NCI-H1105 treated with DMSO at 0.1 percent for 48 hours (cell line): ENCODE data around the gene HIKESHI.
"Not testable (repeated sequence)": the region's sequence is repeated elsewhere in the genome, so short reads cannot be mapped to it uniquely, and the experiment has no call there.

ENCODE experiments used
- DNase-seq: peaks from one replicate; lab custom pipeline; 2025; lab: John Stamatoyannopoulos, UW

Gene HIKESHI, protein sequence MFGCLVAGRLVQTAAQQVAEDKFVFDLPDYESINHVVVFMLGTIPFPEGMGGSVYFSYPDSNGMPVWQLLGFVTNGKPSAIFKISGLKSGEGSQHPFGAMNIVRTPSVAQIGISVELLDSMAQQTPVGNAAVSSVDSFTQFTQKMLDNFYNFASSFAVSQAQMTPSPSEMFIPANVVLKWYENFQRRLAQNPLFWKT

GRCh38 chr11:86302092-86302793 is at the start of gene HIKESHI:
Gene HIKESHI (plus strand): TSS chr11:86302240. CDS start chr11:86302449, 209 bp downstream.
- peak; percentile 98 for DNase-seq

DNA sequence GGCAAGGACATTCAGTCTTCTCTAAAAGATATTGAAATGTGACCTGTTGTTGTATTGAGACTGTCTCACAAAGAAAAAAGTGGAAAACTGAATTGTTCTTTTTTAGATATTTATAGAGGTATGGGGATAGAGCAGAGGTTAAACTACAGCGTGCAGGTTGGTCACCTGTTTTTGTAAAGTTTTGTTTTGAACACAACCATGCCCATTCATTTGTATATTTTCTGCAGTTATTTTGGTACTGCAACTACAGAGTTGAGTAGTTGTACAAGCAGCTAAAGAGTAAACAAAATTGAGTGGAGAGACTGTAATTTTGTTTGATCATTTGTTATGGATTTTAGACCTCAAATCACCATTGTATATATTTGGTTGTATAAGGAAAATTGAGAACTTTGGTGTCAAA is 46.1 kb upstream of the HIKESHI start:
- no peak for DNase-seq

GRCh38 chr11:86256608-86257007 is 45.4 kb upstream of the HIKESHI start:
- no peak for DNase-seq

DNA sequence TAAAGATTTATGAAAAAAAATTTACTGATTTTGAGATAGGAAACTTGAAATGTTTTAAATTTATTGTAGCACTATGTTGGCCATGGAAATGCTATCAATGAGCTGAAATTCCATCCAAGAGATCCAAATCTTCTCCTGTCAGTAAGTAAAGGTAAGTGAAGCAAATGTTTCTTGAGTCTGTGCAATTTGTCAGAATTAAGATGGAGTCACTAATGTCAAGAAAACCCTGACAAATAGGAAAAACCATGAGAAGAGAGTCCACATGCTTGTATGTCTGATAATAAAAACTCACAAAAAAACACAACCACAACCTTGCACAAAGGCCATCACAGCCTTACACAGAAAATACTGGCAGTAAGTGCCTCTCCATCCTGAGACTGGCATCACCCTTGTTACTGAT is 44.6 kb upstream of the HIKESHI start:
- no peak for DNase-seq

DNA sequence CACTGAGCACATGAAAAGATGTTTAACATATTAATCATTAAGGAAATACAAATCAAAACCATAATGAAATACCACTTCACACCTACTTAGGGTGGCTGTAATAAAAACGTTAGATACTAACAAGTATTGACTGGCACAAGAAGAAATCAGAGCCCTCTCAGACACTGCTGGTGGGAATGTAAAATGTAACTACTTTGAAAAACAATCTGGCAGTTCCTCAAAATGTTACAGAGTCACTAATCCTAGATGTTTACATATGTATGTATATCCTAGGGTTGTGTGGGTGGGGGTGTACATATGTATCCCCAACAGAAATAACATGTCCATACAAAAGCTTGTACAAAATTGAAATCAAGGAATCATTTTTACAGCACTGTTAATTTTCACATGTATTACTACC is 42.3 kb upstream of the HIKESHI start:
- no peak for DNase-seq

DNA sequence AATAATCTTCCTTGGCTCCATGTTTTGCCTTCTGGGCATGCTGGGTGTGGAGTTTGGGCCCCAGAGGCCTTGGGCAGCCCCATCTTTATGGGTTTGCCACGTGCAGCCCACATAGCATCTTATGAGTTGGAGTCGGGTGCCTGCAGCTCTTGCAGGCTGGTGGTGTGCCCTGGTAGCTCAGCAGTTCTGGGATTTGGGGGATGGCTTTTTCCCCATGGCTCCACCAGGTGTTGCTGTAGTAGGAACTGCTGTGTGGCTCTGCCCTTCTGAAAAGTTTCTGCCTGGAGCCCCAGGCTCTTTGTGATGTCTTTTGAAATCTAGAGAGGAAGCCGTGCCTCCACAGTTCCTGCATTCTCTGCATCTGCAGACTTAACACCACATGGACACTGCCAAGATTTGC is 40.7 kb upstream of the HIKESHI start:
- no peak for DNase-seq

DNA sequence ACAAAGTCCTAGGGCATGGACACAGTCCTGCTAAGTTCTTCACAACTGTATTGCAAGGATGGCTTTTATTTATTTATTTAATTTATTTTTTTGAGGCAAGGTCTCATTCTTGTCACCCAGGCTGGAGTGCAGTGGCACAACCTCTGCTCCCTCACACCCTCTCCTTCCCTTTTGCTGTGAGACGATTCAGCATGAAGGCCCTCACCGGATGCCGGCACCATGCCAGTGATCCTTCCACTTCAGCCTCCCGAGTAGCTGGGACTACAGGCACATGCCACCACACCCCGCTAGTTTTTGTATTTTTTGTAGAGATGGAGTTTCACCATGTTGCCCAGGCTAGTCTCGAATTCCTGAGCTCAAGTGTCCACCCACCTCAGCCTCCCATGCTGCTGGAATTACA is 39.7 kb upstream of the HIKESHI start:
- no peak for DNase-seq

- DNase-seq, result no peak
Measured at GRCh38 chr11:86264649-86265048, 37.4 kb upstream of the HIKESHI start.

DNA sequence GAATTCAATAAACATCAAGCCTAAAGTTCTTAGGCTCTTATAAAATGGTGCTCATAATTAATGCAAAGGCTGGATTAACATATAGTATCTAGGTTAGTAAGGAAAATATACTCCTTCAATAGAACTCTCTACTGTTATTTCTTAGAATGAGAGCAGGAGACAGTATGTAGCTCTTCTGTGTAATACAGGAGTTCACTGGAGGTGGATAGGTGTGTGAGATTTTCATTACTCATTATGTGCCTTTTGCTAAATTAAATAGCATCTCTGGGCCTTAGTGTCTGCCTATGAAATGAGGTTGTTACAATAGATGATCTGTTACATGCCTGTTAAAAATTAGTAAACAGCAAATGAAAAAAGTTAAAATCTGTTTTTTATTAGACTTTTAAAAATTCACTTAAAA is 36.8 kb upstream of the HIKESHI start:
- no peak for DNase-seq

DNA sequence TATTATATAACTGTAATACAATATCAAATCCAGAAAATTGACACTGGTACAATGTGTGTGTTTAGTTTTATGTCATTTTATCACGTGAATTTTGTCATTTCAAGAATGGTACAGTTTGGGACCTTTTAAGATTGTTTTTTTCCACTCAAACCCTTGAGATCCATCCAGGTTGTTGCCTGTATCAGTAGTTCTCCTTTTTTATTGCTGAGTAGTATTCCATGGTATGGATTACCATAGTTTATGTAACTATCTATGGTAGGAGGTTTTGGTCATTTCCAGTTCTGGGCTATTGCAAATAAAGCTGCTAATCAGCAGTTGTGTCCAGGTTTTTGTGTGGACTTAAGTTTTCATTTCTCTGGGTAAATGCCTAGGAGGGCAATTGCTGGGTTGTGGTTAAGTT is 32.4 kb upstream of the HIKESHI start:
- no peak for DNase-seq

GRCh38 chr11:86274503-86274902 is 27.5 kb upstream of the HIKESHI start:
- no peak for DNase-seq

- no peak for DNase-seq
Measured at GRCh38 chr11:86274999-86275398, 27.0 kb upstream of the HIKESHI start.

DNA sequence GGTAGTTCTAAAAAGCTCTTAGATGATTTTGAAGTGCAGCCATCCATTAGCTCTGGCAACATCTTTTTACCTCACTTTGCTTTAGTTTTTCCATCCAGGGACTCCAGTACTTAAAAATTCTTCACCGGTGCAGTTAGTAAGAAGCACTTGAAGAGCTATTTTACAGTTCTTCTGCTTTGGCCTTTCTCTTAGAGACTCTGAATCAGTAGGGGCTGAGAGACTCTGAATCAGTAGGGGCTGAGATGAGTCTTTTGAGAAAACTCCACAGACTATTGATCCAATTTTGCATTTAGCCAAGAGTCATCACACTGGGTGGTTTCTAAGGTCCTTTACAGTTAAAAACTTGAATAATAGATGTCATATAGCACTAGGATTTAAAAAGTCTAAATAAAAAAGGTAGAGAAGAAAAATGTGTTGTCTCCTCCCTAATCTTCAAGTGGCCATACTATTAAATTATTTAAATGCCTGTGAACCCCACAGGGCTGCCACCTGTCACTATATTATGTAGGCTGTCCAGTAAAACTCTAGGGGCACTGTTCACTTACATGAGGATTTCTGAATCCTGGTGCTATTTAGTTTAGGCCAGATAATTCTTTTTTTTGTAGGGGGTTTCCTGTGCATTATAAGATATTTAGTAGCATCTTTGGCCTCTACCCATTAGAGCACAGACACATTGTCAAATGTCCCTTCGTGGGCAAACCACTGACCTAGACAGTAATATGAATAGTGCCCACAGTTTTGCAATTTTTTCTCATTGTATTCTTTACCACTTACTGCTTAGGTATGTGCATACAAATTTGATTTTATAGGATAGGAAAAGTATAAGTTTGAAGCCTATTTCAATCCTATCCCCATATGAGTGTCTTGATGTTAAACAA is 26.3 kb upstream of the HIKESHI start:
- peak; percentile 12 for DNase-seq

DNA sequence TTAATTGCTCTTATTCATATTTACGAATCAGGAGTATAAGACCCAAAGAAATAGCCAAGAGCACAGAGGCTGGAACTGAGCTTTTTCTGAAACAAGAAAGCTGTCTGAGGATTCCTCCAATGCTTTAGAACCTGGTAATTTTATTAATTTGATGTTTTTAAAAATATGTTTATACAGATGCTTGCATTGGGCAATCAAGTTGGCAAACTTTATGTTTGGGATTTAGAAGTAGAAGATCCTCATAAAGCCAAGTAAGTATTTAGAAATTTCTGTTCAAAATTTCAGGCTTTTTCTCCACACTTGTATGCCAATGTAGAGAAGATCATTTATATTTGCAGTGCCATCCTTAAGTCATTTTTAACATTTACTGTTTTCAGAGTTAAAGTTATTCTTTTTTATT is 24.3 kb upstream of the HIKESHI start:
- no peak for DNase-seq

GRCh38 chr11:86278226-86278625 is 23.8 kb upstream of the HIKESHI start:
- DNase-seq, result no peak

DNA sequence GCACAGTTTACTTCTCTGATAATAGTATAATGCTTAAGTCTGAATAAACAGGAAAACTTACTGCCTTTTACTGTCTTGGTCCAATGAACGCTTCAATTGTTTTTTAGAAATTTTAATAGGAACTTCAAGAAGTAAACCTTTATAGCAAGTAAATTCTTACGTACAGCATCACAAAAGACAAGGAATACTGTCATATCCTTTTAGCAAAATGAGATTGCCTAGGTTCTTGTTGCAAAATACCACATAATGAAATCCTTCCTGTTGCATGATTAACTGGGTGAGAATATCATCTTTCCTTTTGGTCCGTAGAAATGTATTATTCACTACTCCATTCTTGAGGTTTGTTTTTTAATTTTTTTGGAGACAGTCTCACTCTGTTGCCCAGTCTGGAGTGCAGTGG is 22.3 kb upstream of the HIKESHI start:
- no peak for DNase-seq

- DNase-seq, result no peak
Measured at GRCh38 chr11:86287468-86287796, 14.6 kb upstream of the HIKESHI start.

GRCh38 chr11:86288776-86289507 is 13.1 kb upstream of the HIKESHI start:
- no peak for DNase-seq

GRCh38 chr11:86289508-86290280 is 12.3 kb upstream of the HIKESHI start:
- DNase-seq, result not testable (repeated sequence)

- peak; percentile 35 for DNase-seq
Measured at GRCh38 chr11:86291466-86292262, 10.4 kb upstream of the HIKESHI start.
